BE2C (cell line): ENCODE data around the gene SELENOM.

Experiments
- DNase-seq: peaks from one replicate; pipeline ENCODE4 v3.0.0-alpha.2; 2020
- H3K27me3 ChIP-seq: fragments of 250-450 bp; sonication (Bioruptor Pico); 2 replicates; pipeline ENCODE4 v1.5.1; 2020; ENCODE audit warnings: mild to moderate bottlenecking
- H3K36me3 ChIP-seq: fragments of 250-450 bp; sonication (Bioruptor Pico); 2 replicates; pipeline ENCODE4 v1.5.1; 2020; ENCODE audit warnings: mild to moderate bottlenecking
- H3K4me1 ChIP-seq: fragments of 250-450 bp; sonication (Bioruptor Pico); 2 replicates; pipeline ENCODE4 v1.5.1; 2020
- H3K4me3 ChIP-seq: 2 replicates; pipeline ENCODE4 v1.5.1; 2011; ENCODE audit warnings: low read depth, low read length
- H3K9me3 ChIP-seq: fragments of 250-450 bp; sonication (Bioruptor Pico); 2 replicates; pipeline ENCODE4 v1.5.1; 2020
- TF ChIP-seq, protein P1 (sequence below): IDR thresholded peaks from 2 replicates; pipeline ENCODE4 v1.5.1; 2012; ENCODE audit warnings: mild to moderate bottlenecking, low read depth, low read length

Gene SELENOM

DNA sequence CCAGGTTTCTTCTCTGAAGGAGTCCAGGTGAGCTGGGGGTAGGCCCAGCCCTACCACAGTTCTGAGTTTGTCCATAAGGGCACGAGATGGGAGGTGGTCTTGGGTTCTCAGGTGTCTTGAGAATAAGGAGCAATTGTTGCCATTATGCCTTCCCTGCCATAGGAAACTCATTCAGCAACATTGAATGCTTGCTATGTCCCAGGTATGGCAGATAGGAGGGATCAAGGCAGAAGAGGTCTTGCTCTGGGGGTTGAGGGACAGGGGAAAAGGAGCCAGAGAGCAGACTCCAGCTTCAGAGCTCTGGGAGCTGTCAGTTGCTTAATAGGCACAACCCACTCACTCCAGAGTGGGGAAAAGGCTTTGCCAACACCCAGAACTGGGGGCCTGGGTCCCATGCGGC, 4.3 kb downstream of the SELENOM start:
- Histone ChIP-seq H3K4me1 (no peaks in the 10 kb centered on the region), H3K4me3 (no peak overlapping the region), H3K9me3 (no peaks in the 10 kb centered on the region), H3K36me3 (no peaks in the 10 kb centered on the region), H3K27me3 (no peaks in the 10 kb centered on the region)
- TF ChIP-seq, protein P1, sequence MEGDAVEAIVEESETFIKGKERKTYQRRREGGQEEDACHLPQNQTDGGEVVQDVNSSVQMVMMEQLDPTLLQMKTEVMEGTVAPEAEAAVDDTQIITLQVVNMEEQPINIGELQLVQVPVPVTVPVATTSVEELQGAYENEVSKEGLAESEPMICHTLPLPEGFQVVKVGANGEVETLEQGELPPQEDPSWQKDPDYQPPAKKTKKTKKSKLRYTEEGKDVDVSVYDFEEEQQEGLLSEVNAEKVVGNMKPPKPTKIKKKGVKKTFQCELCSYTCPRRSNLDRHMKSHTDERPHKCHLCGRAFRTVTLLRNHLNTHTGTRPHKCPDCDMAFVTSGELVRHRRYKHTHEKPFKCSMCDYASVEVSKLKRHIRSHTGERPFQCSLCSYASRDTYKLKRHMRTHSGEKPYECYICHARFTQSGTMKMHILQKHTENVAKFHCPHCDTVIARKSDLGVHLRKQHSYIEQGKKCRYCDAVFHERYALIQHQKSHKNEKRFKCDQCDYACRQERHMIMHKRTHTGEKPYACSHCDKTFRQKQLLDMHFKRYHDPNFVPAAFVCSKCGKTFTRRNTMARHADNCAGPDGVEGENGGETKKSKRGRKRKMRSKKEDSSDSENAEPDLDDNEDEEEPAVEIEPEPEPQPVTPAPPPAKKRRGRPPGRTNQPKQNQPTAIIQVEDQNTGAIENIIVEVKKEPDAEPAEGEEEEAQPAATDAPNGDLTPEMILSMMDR = no peak
- no peak for DNase-seq

DNA sequence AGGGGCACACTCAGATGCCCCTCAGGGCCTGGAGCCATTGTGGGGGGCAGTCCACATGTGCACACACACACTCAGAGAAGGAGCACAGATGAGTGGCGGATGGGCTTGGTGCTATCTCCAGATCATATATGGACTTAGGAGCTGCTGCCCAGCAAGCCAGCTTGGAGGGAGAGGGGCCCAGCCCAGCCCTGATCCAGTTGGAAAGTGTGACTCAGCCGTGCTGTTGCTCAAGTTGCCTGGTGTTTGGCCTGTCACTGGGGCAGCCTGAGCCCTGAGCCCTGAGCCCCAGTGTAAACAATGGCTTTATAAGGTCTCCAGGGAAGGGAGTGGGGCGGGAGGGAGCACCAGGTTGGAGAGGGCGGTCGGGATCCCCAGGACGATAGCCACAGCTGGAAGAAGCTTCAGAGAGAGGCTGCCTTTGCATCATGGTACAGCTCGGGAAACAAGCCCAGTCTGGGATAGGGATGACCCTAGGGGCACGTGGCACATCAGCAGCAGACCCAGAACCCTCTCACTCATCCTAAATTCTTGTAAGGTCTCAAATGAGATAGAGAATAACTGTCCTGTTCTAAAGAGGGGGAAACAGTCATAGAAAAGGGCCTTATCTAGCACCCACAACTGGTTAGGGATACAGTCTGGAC, 4.8 kb downstream of the SELENOM start:
- Histone ChIP-seq H3K9me3 (no peaks in the 10 kb centered on the region), H3K36me3 (no peaks in the 10 kb centered on the region), H3K4me3 (no peak overlapping the region), H3K4me1 (no peaks in the 10 kb centered on the region), H3K27me3 (no peaks in the 10 kb centered on the region)
- no peak for DNase-seq
- TF ChIP-seq, protein P1 = no peak

DNA sequence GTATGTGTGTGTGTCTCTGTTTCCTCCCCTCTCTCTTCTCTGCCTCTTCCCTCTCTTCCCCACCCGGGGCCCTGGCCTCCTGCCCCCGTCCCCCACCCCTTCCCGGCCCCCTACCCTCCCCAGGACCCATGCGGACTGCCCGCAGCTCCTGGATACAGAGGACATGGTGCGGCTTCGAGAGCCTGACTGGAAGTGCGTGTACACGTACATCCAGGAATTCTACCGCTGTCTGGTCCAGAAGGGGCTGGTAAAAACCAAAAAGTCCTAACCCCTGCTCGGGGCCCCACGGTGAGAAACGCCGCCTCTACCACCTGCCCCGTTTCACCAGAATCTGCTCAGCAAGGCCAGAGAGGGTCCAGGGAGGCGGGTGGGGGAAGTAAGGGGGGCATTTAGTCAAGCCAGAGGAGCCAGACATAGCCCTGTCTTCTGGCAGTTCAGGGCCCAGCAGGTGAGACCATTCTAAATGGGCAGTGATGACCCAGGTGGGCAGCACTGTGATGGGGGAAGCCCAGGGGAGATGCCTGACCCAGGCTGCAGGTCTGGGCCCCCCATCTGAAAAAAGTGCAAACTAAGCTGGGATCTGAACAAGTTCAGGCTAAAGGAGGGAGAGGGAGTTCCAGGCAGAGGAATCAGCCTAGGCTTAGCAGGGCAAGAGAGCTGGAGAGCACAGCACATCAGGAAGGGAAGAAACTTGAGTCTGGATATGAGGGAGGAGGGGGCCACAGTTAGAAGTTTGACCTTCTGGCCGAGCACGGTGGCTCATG, 6.4 kb downstream of the SELENOM start:
- H3K27me3 ChIP-seq = no peaks in the 10 kb centered on the region
- no peaks in the 10 kb centered on the region for H3K9me3 ChIP-seq
- no peak overlapping the region for H3K4me3 ChIP-seq
- no peak for DNase-seq
- H3K4me1 ChIP-seq = no peaks in the 10 kb centered on the region
- no peaks in the 10 kb centered on the region for H3K36me3 ChIP-seq
- TF ChIP-seq, protein P1 = no peak

DNA sequence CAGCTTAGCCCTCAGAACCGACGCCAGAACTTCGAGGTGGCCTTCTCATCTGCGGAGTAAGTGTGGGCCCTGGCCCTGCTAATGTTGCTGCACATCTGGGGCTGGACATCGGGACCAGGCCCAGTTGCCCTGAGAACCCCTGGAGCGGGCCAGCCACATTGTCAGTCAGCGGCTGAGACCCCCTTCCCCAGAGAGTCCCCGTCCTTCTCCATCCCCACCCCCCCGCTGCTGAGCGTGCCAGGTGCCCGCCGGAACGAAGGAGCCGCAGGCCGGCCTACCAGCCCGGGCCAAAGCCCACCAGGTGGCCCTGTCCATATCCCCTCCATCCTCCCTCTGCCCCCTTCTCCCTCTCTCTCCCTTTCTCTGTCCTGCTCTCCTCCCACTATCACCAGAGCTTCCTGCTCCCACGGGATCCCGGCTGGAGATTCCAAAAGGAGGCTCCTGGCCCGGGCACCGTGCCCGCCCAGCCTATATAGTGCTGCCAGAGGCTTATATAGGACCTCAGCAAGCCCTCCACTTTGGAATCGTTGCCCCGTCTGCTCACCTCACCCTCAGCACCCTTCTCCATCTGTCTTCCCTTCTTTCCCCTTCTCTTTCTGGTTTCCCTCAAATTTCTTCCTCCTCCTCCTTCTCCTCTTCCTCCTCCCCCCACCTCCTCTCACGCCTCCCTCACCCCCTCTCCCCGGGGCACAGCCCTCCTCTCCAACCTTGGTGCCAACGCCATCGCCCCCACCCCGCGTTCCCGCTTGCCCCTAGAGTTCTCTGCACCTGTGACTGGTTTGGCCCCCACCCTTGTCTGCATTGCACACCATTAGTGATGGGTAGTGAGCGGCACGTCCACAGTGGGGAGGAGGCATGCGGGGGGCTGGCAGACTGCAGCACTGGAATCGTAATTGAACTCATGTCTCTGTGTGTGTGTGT, 7.3 kb downstream of the SELENOM start:
- no peaks in the 10 kb centered on the region for H3K9me3 ChIP-seq
- no peaks in the 10 kb centered on the region for H3K4me1 ChIP-seq
- DNase-seq = no peak
- TF ChIP-seq, protein P1 = no peak
- H3K36me3 ChIP-seq = no peaks in the 10 kb centered on the region
- no peak overlapping the region for H3K4me3 ChIP-seq
- H3K27me3 ChIP-seq = no peaks in the 10 kb centered on the region

DNA sequence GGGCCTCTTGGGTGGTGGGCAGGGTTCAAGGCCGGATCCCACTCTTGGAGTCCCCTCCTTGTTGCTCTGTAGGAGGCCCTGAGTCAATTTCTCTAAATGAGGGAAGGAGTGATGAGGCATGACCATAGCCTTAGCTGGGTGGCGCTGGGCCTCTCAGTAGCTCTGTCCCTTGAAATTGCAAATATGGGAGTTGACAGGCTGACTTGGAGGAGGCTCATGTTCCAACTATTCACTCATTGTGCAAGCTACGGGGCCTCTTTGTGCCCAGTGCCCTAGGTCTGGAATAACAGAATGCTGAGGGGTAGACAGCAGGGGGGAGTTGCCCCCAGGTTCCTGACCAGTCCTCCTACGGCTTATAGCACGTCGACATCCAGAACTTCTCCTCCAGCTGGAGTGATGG, 8.0 kb downstream of the SELENOM start:
- TF ChIP-seq, protein P1 = no peak
- Histone ChIP-seq H3K4me1 (no peaks in the 10 kb centered on the region), H3K27me3 (no peaks in the 10 kb centered on the region), H3K9me3 (no peaks in the 10 kb centered on the region), H3K4me3 (no peak overlapping the region), H3K36me3 (no peaks in the 10 kb centered on the region)
- DNase-seq = no peak
